ENCODE results near the gene CCAR1. TPM values are rescaled to one million over a fixed set of nuclear protein-coding genes. Genes with fewer than 3 reads are reported as not detected.

The CCAR1 gene
- total and polyA plus RNA-seq, 2 of the 13 experiments (the other 11 are each of a cell fraction or from before 2014, with no cell fraction given) = 74.5 to 81.6 TPM

- no peak for TF ChIP-seq RERE (CRISPR knock-in tag; IDR thresholded peaks at IDR 0.05; ENCODE audit: low read depth)
- 0 out of 2 replicates have a peak, but pooled peaks have one; percentile 50 for TF ChIP-seq ZNF782 (CRISPR knock-in tag; IDR thresholded peaks at IDR 0.05; ENCODE audit: borderline replicate concordance)
- no peak for TF ChIP-seq ZNF513 (CRISPR knock-in tag; conservative IDR thresholded peaks at IDR 0.05)
- no peak for TF ChIP-seq ELK4 (CRISPR knock-in tag; IDR thresholded peaks at IDR 0.05; ENCODE audit: borderline replicate concordance)
- TF ChIP-seq MAF1 (CRISPR knock-in tag; IDR thresholded peaks at IDR 0.05; ENCODE audit: borderline replicate concordance) = peak; percentile 77; the same call in 1 of the 2 replicates
- no peak for TF ChIP-seq ZNF674 (CRISPR knock-in tag; IDR thresholded peaks at IDR 0.05; ENCODE audit: low read depth)
- TF ChIP-seq ZNF775 (CRISPR knock-in tag; IDR thresholded peaks at IDR 0.05; ENCODE audit: borderline replicate concordance) = 0 out of 2 replicates have a peak, but pooled peaks have one; percentile 16
- TF ChIP-seq ZNF230 (CRISPR knock-in tag; IDR thresholded peaks at IDR 0.05) = no peak
- TF ChIP-seq SRSF9 (IDR thresholded peaks at IDR 0.05; ENCODE audit: borderline replicate concordance, insufficient read depth, low read depth, low read length, poor library complexity, severe bottlenecking) = no peak
- TF ChIP-seq ZNF562 (CRISPR knock-in tag; IDR thresholded peaks at IDR 0.05; ENCODE audit: borderline replicate concordance) = no peak
- TF ChIP-seq ZNF354B (CRISPR knock-in tag; IDR thresholded peaks at IDR 0.05) = no peak
- TF ChIP-seq ZNF430 (CRISPR knock-in tag; IDR thresholded peaks at IDR 0.05) = no peak
- TF ChIP-seq CERS6 (CRISPR knock-in tag; IDR thresholded peaks at IDR 0.05) = no peak
- TF ChIP-seq ELF4 (CRISPR knock-in tag; IDR thresholded peaks at IDR 0.05; ENCODE audit: borderline replicate concordance) = peak; percentile 49; the same call in 1 of the 2 replicates
- TF ChIP-seq TBL1XR1 (IDR thresholded peaks at IDR 0.05; ENCODE audit: borderline replicate concordance, low read length, partially characterized antibody) = no peak
- no peak for TF ChIP-seq NONO (IDR thresholded peaks at IDR 0.05)
- peak; percentile 66 for TF ChIP-seq NONO (CRISPR knock-in tag; conservative IDR thresholded peaks at IDR 0.05)
- TF ChIP-seq ZBTB42 (CRISPR knock-in tag; IDR thresholded peaks at IDR 0.05) = no peak
- no peak for TF ChIP-seq ZNF709 (CRISPR knock-in tag; IDR thresholded peaks at IDR 0.05)
- no peak for TF ChIP-seq ZNF468 (CRISPR knock-in tag; IDR thresholded peaks at IDR 0.05)
Measured at GRCh38 chr10:68720793-68721672, at the start of gene CCAR1 (continued).

Measured in HepG2 (cell line).